GM19467 (cell line): ENCODE results near the gene GNGT1.
A peak's percentile ranks its signal among the peaks of the same experiment; 100 is the strongest.
"Not testable (repeated sequence)": the region's sequence is repeated elsewhere in the genome, so short reads cannot be mapped to it uniquely, and the experiment has no call there.

ENCODE experiments used
- ATAC-seq: cut with Tn5 transposase; IDR thresholded peaks from one replicate; pipeline ENCODE4 v1.9.1; 2021; ENCODE audit warnings: mild to moderate bottlenecking, moderate library complexity; ENCODE audit not compliant: unreplicated experiment

The GNGT1 gene

GRCh38 chr7:93902777-93903423, 3.5 kb upstream of the GNGT1 start:
- no peak for ATAC-seq

- no peak for ATAC-seq
Observed at GRCh38 chr7:93910076-93910994, 4.0 kb downstream of the GNGT1 start.

GRCh38 chr7:93911242-93911641, 4.9 kb downstream of the GNGT1 start:
- ATAC-seq, result not testable (repeated sequence)

GRCh38 chr7:93911661-93912060, 5.3 kb downstream of the GNGT1 start:
- not testable (repeated sequence) for ATAC-seq

- no peak for ATAC-seq
Observed at GRCh38 chr7:93913197-93913596, 6.8 kb downstream of the GNGT1 start.

- no peak for ATAC-seq
Observed at GRCh38 chr7:93914581-93915066, 8.3 kb downstream of the GNGT1 start.

GRCh38 chr7:93915206-93915842, 9.0 kb downstream of the GNGT1 start:
- not testable (repeated sequence) for ATAC-seq

- ATAC-seq, result not testable (repeated sequence)
Observed at GRCh38 chr7:93915888-93916287, 9.5 kb downstream of the GNGT1 start.

GRCh38 chr7:93916315-93916714, 9.9 kb downstream of the GNGT1 start:
- ATAC-seq, result not testable (repeated sequence)

- ATAC-seq, result no peak
Observed at GRCh38 chr7:93920496-93921182, 14.3 kb downstream of the GNGT1 start.

- ATAC-seq, result no peak
Observed at GRCh38 chr7:93921186-93921585, 14.8 kb downstream of the GNGT1 start.

GRCh38 chr7:93921607-93922566, 15.5 kb downstream of the GNGT1 start, which contains the start of gene GNG11:
Gene GNG11 (plus strand): TSS chr7:93921735. CDS start chr7:93922138, 403 bp downstream.
- peak; percentile 96 for ATAC-seq

- ATAC-seq, result no peak
Observed at GRCh38 chr7:93923296-93923695, 16.9 kb downstream of the GNGT1 start.

GRCh38 chr7:93923942-93924341, 17.6 kb downstream of the GNGT1 start:
- no peak for ATAC-seq

GRCh38 chr7:93926800-93927199, 20.4 kb downstream of the GNGT1 start:
- no peak for ATAC-seq

GRCh38 chr7:93927585-93927984, 21.2 kb downstream of the GNGT1 start:
- no peak for ATAC-seq

GRCh38 chr7:93931655-93932054, 25.3 kb downstream of the GNGT1 start:
- no peak for ATAC-seq

- ATAC-seq, result no peak
Observed at GRCh38 chr7:93933156-93933555, 26.8 kb downstream of the GNGT1 start.

GRCh38 chr7:93935102-93935501, 28.7 kb downstream of the GNGT1 start:
- ATAC-seq, result no peak

GRCh38 chr7:93937818-93938217, 31.5 kb downstream of the GNGT1 start:
- no peak for ATAC-seq
